GM18519 (cell line): ENCODE data around the gene SGK1.
"Not testable (repeated sequence)": the region's sequence is repeated elsewhere in the genome, so short reads cannot be mapped to it uniquely, and the experiment has no call there.

Experiments used
- ATAC-seq: cut with Tn5 transposase; IDR thresholded peaks from one replicate; pipeline ENCODE4 v1.9.1; 2021; ENCODE audit warnings: mild to moderate bottlenecking, moderate library complexity; ENCODE audit not compliant: unreplicated experiment, low FRiP score

The SGK1 gene

GRCh38 chr6:134195164-134195906, 122.6 kb downstream of the SGK1 start:
- no peak for ATAC-seq

GRCh38 chr6:134193536-134194498, 124.1 kb downstream of the SGK1 start:
- ATAC-seq, result no peak

- not testable (repeated sequence) for ATAC-seq
Measured at GRCh38 chr6:134192609-134193008, 125.3 kb downstream of the SGK1 start.

- no peak for ATAC-seq
Measured at GRCh38 chr6:134190883-134191282, 127.0 kb downstream of the SGK1 start.

- no peak for ATAC-seq
Measured at GRCh38 chr6:134187751-134188150, 130.2 kb downstream of the SGK1 start.

GRCh38 chr6:134187154-134187553, 130.8 kb downstream of the SGK1 start:
- ATAC-seq, result no peak

DNA sequence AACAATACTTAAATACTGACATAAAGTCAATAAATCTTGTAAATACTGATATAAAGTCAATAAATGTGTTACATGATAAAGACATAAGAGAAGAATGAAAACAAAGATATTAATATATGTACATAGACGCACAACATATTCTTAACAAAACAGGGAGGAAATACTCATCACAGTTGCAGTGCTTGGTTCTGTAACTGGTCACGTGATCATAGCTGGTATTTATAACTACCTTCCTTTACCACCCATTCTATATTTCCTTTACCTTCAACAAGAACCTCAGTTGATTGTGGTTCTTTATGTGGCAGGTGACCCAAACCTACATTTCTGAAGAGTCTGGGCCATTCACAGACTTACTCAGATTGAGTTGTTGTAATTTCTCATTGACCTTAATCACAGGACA, 131.6 kb downstream of the SGK1 start:
- no peak for ATAC-seq

DNA sequence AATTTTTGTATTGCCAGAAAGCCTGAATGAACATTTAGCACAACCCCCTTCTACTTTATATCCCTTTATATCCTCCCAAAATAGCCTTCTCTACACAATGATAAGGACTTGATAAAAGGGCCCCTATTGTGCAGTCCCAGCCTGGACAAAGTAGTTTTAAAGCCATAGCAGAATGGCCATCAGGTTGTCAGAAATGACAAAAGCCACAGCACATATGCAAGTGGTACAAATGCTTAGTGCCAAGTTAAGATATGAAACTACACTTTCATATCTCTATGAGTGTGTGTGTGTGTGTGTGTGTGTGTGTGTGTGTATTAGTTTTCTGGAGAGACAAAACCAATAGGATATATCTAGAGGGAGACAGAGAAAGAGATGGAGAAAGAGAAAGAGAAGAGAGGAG, 132.6 kb downstream of the SGK1 start:
- ATAC-seq, result no peak

GRCh38 chr6:134183844-134184243, 134.1 kb downstream of the SGK1 start:
- no peak for ATAC-seq

- ATAC-seq, result no peak
Measured at GRCh38 chr6:134182528-134182927, 135.4 kb downstream of the SGK1 start.

- ATAC-seq, result not testable (repeated sequence)
Measured at GRCh38 chr6:134181726-134182125, 136.2 kb downstream of the SGK1 start.

DNA sequence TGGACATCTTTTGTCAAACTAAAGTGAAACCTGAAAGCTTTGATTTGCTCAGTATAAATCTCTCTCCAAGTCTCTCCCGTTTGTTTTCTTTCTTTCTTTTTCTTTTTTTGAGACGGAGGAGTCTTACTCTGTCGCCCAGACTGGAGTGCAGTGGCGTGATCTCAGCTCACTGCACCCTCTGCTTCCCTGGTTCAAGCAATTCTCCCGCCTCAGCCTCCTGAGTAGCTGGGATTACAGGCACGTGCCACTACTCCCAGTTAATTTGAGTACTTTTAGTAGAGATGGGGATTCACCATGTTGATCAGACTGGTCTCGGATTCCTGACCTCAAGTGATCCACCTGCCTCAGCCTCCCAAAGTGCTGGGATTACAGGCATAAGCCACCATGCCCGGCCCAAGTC, 136.7 kb downstream of the SGK1 start:
- not testable (repeated sequence) for ATAC-seq

DNA sequence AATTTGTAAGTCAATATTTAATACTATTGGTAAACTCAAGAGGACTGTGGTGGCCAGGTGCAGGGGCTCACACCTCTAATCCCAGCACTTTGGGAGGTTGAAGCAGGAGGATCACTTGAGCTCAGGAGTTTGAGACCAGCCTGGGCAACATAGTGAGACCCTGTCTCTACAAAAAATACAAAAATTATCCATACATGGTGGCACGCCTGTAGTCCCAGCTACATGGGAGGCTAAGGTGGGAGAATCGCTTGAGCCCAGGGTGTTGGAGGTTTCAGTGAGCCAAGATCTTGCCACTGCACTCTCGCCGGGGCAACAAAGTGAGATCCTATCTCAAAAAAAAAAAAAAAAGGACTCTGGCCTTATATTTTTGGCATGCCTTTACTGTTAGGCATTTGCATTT, 137.4 kb downstream of the SGK1 start:
- ATAC-seq, result not testable (repeated sequence)

- no peak for ATAC-seq
Measured at GRCh38 chr6:134178161-134179044, 139.5 kb downstream of the SGK1 start.

DNA sequence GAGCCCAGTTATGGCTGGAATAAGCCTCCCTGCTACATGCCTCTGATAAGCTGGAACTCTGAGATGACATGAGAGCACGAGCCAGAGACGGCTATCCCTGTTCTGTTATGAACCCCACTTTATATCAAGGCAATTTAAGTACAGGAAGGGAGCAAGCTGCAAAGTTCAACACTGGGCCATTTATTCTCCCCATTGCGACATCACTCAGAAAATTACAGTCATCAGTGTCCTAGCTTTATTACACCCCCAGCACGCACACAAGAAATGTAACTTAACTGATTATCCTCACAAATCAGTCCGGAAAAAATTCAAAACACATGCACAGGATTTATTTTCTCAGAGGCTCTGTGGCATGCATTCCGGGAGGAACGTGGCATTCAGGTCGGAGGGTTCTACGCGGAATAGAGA, 140.2 kb downstream of the SGK1 start:
- no peak for ATAC-seq

DNA sequence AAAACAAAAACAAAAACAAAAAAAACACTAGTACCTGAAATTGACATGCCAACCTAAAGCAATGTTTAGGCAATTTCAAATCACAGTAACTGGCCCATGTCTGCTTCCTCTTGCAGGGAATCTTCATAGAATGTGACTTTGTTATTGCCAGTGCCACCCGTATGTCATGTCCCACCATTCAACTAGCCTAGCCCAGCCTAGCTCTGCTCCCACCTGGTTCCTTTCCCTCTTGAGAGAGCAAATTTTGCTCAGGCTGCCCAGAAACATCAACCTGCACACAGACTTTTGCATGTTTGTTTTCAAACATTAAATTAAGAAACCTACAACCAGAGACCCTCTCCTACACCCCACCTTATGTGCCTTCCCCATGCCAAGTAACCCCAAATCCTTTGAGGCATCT, 140.7 kb downstream of the SGK1 start:
- no peak for ATAC-seq

DNA sequence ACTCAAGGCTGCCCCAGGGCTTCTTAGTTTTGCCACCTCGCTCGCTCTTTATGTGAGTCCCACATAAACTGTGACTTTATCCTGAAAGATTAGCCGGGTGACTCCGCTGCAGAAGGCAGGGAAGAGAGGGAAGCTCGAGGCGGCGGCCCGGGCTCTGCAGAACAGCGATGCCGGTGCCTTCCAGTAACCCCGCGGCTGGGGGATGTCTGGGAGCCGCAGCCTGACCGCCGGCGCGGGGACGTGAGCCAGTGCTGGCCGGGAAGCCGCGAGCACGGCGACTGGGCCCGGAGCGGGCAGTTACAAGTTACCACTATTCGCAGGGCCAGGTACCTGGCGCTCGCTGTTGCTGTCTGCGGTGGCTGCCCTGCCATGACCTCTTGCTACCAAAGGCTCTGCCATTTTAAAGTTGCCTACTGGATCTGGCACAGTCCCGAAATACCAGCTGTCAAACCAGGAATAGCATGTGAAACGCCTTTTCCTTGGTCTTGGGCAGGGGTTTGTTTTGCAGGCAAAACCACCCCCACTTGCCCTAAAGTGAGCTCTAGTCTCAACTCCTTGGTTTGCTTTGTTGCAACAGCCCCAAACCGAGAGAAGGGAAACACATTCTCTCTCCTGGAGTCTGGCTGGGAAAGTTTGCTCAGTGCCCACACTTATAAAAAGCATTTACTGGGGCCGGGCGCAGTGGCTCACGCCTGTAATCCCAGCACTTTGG, 141.5 kb downstream of the SGK1 start:
- ATAC-seq, result no peak

GRCh38 chr6:134175532-134176263, 142.2 kb downstream of the SGK1 start:
- ATAC-seq, result no peak
